NT2/D1 (cell line): Measurements from ENCODE around the gene FRMD4A.

Experiments used
- SUZ12 ChIP-seq: IDR thresholded peaks from 2 replicates; pipeline ENCODE4 v1.6.1; 2011; ENCODE audit not compliant: insufficient read length, insufficient read depth; ENCODE audit errors: extremely low read depth
- YY1 ChIP-seq: IDR thresholded peaks from 2 replicates; pipeline ENCODE4 v1.6.1; 2011; ENCODE audit not compliant: insufficient read length, insufficient read depth
- ZNF274 ChIP-seq: IDR thresholded peaks from 2 replicates; pipeline ENCODE4 v1.6.1; 2011; ENCODE audit warnings: mild to moderate bottlenecking, low read depth, low read length

- TF ChIP-seq YY1 (no peak), ZNF274 (no peak), SUZ12 (no peak)
These were observed 702.1 kb downstream of the FRMD4A start for GRCh38 chr10:13628661-13629060.
